GM23338 (cell line): ENCODE data around the gene DNAJC15.

Experiments used
- CREB1 ChIP-seq: fragments of 250-450 bp; sonication (Bioruptor Pico); IDR thresholded peaks from 2 replicates; pipeline ENCODE4 v1.5.0; 2020; ENCODE audit warnings: low read depth, mild to moderate bottlenecking, moderate library complexity
- CTCF ChIP-seq, 2 experiments: fragments of 200-600 bp in 1 of 2; sonication (generic) in 1 of 2; conservative IDR thresholded peaks; 2 replicates each; pipeline versions ENCODE4 v1.5.1 to v1.6.1; 2016 to 2017; ENCODE audit warnings: antibody characterized with exemption in 2 of 2, low read depth in 2 of 2, mild to moderate bottlenecking in 2 of 2, moderate library complexity in 1 of 2
- ETS1 ChIP-seq: IDR thresholded peaks from 2 replicates; pipeline ENCODE4 v1.6.1; 2016; ENCODE audit warnings: antibody characterized with exemption
- EZH2 ChIP-seq: fragments of 200-600 bp; sonication (generic); IDR thresholded peaks from one replicate; pipeline ENCODE4 v1.8.0; 2017; ENCODE audit warnings: antibody characterized with exemption, mild to moderate bottlenecking, low read depth; ENCODE audit not compliant: unreplicated experiment
- EZH2phosphoT487 ChIP-seq: fragments of 200-600 bp; sonication (generic); IDR thresholded peaks from one replicate; pipeline ENCODE4 v1.8.1; 2018; ENCODE audit warnings: antibody characterized with exemption; ENCODE audit not compliant: unreplicated experiment
- JUNB ChIP-seq: IDR thresholded peaks from one replicate; pipeline ENCODE4 v1.6.1; 2016; ENCODE audit warnings: antibody characterized with exemption; ENCODE audit not compliant: unreplicated experiment
- NANOG ChIP-seq: IDR thresholded peaks from 2 replicates; pipeline ENCODE4 v1.6.1; 2016; ENCODE audit warnings: antibody characterized with exemption, borderline replicate concordance
- POLR2AphosphoS5 ChIP-seq: IDR thresholded peaks from 2 replicates; pipeline ENCODE4 v1.6.1; 2016; ENCODE audit warnings: antibody characterized with exemption, low read depth
- REST ChIP-seq: IDR thresholded peaks from one replicate; pipeline ENCODE4 v1.6.1; 2018; ENCODE audit warnings: antibody characterized with exemption; ENCODE audit not compliant: unreplicated experiment
- STAT1 ChIP-seq: IDR thresholded peaks from one replicate; pipeline ENCODE4 v1.6.1; 2016; ENCODE audit warnings: antibody characterized with exemption; ENCODE audit not compliant: unreplicated experiment
- ZNF114 ChIP-seq: fragments of 250-450 bp; sonication (Bioruptor Pico); IDR thresholded peaks from 2 replicates; pipeline ENCODE4 v1.5.0; 2020; ENCODE audit warnings: mild to moderate bottlenecking, moderate library complexity
- ZNF331 ChIP-seq: fragments of 250-450 bp; sonication (Bioruptor Pico); IDR thresholded peaks from 2 replicates; pipeline ENCODE4 v1.5.0; 2020; ENCODE audit warnings: low read depth, mild to moderate bottlenecking, moderate library complexity

GRCh38 chr13:43140985-43141384, 117.6 kb downstream of the DNAJC15 start:
- TF ChIP-seq CTCF (conservative IDR thresholded peaks at IDR 0.05; ENCODE audit: low read depth in 2 of 2) = no peak
- TF ChIP-seq EZH2phosphoT487 = no peak
- TF ChIP-seq POLR2AphosphoS5 = no peak
- TF ChIP-seq EZH2 = no peak
- TF ChIP-seq JUNB = no peak
- TF ChIP-seq REST = no peak
- TF ChIP-seq CREB1 (CRISPR knock-in tag) = peak; percentile 35; the same call in 1 of the 2 replicates
- peak; percentile 89; the same call in 1 of the 2 replicates for TF ChIP-seq ZNF114 (CRISPR knock-in tag)
- TF ChIP-seq STAT1 = no peak
- no peak for TF ChIP-seq ETS1
- no peak for TF ChIP-seq NANOG
- TF ChIP-seq ZNF331 (CRISPR knock-in tag) = no peak
